GM18517 (cell line): ENCODE measurements around the gene GMDS.

Source experiments
- ATAC-seq: cut with Tn5 transposase; IDR thresholded peaks from one replicate; pipeline ENCODE4 v1.9.1; 2021; ENCODE audit warnings: mild to moderate bottlenecking, moderate library complexity; ENCODE audit not compliant: unreplicated experiment

GMDS gene

GRCh38 chr6:2182251-2182650 lies 63.2 kb downstream of the GMDS start:
- no peak for ATAC-seq

DNA sequence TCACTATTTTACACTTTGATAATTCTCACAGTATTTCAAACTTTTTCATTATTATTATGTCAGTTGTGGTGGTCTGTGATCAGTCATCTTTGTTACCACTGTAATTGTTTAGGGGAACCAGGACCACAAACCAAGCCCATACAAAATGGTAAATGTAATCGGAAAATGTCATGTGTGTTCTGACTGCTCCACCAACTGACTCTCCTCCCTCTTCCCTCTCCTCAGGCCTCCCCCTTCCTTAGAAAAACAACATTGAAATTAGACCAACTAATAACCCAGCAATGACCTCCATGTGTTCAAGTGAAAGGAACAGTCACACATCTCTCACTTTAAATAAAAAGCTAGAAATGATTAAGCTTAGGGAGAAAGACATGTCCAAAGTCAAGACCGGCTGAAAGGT lies 63.8 kb downstream of the GMDS start:
- ATAC-seq: no peak

GRCh38 chr6:2179950-2180349 lies 65.5 kb downstream of the GMDS start:
- no peak for ATAC-seq

DNA sequence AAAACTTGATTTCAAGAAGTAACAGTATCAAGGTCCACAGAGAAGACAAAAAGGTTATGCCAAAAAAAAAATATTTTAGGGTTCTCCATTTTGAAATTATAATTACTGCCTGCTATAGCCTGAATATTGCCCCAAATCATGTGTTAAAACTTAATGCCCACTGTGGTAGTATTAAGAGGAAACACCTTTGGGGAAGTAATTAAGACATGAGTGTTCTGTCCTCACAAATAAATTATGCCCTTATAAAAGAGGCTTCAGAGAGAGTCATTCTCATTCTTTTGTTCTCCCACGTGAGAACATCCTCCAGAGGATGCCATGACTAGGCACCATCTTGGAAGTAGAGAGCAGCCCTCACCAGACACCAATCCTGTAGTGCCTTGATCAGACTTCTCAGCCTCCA lies 66.2 kb downstream of the GMDS start:
- ATAC-seq: no peak

GRCh38 chr6:2178125-2178524 lies 67.3 kb downstream of the GMDS start:
- no peak for ATAC-seq

- ATAC-seq: no peak
Observed at GRCh38 chr6:2175825-2176224, 69.6 kb downstream of the GMDS start.

DNA sequence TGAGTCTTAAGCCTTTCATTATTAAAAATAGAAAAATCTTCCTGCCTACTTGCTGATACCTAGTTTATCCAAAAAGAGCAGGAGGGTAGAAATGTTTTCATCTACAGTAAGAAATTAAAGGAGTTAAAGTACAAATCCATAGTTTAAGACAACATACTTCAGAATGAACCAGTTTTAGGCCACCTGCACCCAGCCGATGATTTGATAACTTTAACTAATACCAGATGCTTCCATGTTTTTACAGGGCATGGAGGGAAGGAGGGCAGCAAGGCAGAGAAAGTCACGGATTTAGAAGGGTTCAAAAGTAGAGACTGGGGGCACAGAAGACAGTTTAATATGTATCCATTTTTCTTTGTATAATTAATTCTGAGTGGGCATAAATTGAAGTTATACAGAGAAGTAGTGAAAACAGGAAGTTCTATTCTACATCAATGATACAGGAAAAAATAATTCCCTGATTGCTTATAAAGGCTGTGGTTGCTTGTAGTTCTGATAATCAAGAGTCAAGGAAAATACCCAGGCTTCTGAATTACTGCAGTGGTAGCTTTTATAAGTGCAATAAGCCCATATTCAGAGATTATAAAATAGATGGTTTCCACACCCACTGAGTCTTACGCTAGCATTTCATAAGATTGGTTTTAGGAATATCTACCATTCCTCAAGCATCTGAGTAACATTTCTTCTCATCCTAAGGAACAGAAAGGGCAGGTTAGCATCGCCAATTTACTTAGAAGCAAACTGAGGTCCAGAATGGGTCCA lies 72.0 kb downstream of the GMDS start:
- ATAC-seq: no peak

DNA sequence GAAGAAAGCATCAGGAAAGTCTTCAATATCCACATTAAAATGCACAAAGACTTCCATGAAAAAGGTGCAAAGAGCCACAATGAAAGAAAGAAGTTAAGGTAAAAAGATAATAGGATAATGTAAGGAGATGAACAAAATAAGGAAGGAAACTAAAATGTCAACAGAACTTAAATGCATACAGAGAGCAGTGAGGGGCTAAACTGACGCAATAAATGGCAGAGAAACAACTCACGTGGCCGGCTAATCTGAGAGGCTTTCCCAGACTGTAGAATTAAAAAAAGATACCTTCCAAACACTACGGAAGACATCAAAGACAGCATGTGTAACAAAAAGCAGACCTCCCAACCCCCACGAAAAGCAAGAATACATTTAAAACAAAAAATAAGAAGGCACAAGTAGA lies 73.7 kb downstream of the GMDS start:
- no peak for ATAC-seq

- no peak for ATAC-seq
Observed at GRCh38 chr6:2168480-2168879, 76.9 kb downstream of the GMDS start.

- ATAC-seq: no peak
Observed at GRCh38 chr6:2166717-2167116, 78.7 kb downstream of the GMDS start.

GRCh38 chr6:2165286-2165685 lies 80.1 kb downstream of the GMDS start:
- ATAC-seq: no peak

GRCh38 chr6:2164481-2164880 lies 80.9 kb downstream of the GMDS start:
- ATAC-seq: no peak

- no peak for ATAC-seq
Observed at GRCh38 chr6:2162079-2162445, 83.3 kb downstream of the GMDS start.

- ATAC-seq: no peak
Observed at GRCh38 chr6:2158596-2159271, 86.7 kb downstream of the GMDS start.

GRCh38 chr6:2157441-2158127 lies 87.8 kb downstream of the GMDS start:
- ATAC-seq: peak; percentile 63

DNA sequence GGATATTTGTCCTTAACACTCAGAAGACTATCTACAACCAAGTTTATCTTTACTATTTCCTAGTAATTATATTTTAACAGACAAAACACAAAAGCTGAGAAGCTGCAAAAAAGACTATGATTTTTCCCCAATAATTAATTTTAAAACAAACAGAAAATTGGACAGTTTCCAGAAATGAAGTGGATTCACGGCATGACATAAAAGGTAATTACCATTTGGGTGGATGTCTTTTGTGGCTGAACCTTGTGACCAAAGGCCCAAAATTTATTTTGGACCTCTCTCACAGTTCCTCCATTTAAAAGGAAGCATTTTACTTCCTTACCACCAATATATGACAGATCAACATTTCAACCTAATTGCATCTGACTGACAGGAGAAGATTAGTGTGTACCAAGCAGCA lies 90.2 kb downstream of the GMDS start:
- ATAC-seq: no peak

DNA sequence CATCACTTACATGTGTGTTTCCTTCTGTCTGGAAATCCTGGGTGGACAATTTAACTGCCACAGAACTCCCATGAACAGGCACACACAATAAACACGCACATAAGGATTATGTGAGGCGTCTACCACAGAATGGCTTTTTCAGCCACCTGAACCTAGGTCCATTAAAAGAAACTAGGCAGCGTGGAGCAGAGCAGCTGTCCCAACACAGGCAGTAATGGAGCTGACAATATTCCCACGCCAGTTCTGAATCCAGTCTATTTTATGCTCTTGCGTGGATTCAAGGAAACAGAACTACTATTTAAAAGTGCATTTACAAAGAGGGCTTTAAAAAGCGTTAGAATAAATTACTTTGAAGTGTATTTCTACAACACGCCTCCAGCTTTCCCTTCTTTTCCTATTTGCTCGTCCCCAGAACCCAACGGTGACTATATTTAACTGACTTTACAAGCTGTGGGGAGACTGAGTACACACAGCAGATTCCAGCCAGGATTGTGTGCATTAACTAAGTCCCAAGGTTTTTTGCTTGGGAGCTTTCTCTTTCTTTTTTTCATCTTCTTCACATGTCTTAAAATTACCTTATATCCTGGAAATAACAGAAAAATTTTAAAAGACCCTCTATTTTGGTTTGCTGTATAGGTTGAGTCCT lies 95.9 kb downstream of the GMDS start:
- ATAC-seq: no peak

DNA sequence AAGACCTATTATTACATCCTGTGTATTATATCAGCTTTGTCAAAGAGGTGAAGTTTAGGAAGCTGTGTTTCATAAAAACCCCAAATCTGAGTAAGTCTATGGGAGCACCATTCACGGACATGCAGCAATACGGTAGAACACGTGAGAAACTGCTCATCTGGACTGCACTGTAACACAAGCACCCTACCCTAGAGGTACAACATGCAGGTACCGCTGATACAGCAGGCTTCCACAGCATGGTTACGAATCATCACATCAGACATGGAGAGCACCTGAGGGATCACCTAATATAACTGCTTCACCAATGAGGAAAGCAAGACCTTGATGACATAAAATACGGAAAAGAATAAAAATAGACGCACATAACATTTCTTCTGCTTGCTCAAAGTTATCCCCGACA lies 96.7 kb downstream of the GMDS start:
- ATAC-seq: no peak

- ATAC-seq: no peak
Observed at GRCh38 chr6:2147766-2148448, 97.5 kb downstream of the GMDS start.

GRCh38 chr6:2147261-2147660 lies 98.1 kb downstream of the GMDS start:
- ATAC-seq: no peak

- no peak for ATAC-seq
Observed at GRCh38 chr6:2144210-2144609, 101.2 kb downstream of the GMDS start.
